ENCODE measurements around the gene USP9X.

Gene USP9X

DNA sequence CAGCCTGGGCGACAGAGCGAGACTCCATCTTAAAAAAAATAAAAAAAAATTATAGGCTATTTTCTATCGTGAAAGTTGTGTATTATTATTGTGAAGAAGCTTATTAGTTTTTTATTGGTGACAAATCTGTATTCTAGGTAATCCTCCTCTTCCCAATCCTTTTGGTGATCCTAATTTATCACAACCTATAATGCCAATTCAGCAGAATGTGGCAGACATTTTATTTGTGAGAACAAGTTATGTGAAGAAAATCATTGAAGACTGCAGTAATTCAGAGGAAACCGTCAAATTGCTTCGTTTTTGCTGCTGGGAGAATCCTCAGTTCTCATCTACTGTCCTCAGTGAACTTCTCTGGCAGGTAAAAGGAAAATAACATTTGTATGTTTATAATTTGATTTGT, 139.4 kb downstream of the USP9X start:
- TF ChIP-seq TAF1 (IDR thresholded peaks at IDR 0.05; ENCODE audit: low read depth) (no peak), EGR1 (IDR thresholded peaks at IDR 0.05) (no peak), CREB1 (IDR thresholded peaks at IDR 0.05; ENCODE audit: low read depth) (no peak), EP300 (IDR thresholded peaks at IDR 0.05; ENCODE audit: borderline replicate concordance) (no peak), FOXM1 (IDR thresholded peaks at IDR 0.05; ENCODE audit: borderline replicate concordance, low read depth) (no peak), NFIC (IDR thresholded peaks at IDR 0.05) (no peak), CEBPB (IDR thresholded peaks at IDR 0.05) (no peak), RAD21 (IDR thresholded peaks at IDR 0.05; ENCODE audit: low read depth) (no peak), TCF12 (IDR thresholded peaks at IDR 0.05; ENCODE audit: low read depth) (no peak), TEAD4 (IDR thresholded peaks at IDR 0.05) (no peak), YY1 (IDR thresholded peaks at IDR 0.05; ENCODE audit: low read depth) (no peak), ZBTB7A (IDR thresholded peaks at IDR 0.05; ENCODE audit: low read depth) (no peak)
- TF ChIP-seq, protein P1, sequence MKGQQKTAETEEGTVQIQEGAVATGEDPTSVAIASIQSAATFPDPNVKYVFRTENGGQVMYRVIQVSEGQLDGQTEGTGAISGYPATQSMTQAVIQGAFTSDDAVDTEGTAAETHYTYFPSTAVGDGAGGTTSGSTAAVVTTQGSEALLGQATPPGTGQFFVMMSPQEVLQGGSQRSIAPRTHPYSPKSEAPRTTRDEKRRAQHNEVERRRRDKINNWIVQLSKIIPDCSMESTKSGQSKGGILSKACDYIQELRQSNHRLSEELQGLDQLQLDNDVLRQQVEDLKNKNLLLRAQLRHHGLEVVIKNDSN (IDR thresholded peaks at IDR 0.05): no peak
- TF ChIP-seq, protein P2, sequence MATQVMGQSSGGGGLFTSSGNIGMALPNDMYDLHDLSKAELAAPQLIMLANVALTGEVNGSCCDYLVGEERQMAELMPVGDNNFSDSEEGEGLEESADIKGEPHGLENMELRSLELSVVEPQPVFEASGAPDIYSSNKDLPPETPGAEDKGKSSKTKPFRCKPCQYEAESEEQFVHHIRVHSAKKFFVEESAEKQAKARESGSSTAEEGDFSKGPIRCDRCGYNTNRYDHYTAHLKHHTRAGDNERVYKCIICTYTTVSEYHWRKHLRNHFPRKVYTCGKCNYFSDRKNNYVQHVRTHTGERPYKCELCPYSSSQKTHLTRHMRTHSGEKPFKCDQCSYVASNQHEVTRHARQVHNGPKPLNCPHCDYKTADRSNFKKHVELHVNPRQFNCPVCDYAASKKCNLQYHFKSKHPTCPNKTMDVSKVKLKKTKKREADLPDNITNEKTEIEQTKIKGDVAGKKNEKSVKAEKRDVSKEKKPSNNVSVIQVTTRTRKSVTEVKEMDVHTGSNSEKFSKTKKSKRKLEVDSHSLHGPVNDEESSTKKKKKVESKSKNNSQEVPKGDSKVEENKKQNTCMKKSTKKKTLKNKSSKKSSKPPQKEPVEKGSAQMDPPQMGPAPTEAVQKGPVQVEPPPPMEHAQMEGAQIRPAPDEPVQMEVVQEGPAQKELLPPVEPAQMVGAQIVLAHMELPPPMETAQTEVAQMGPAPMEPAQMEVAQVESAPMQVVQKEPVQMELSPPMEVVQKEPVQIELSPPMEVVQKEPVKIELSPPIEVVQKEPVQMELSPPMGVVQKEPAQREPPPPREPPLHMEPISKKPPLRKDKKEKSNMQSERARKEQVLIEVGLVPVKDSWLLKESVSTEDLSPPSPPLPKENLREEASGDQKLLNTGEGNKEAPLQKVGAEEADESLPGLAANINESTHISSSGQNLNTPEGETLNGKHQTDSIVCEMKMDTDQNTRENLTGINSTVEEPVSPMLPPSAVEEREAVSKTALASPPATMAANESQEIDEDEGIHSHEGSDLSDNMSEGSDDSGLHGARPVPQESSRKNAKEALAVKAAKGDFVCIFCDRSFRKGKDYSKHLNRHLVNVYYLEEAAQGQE (IDR thresholded peaks at IDR 0.05; ENCODE audit: low read depth): no peak
- TF ChIP-seq, protein P3, sequence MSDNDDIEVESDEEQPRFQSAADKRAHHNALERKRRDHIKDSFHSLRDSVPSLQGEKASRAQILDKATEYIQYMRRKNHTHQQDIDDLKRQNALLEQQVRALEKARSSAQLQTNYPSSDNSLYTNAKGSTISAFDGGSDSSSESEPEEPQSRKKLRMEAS (IDR thresholded peaks at IDR 0.05): no peak

DNA sequence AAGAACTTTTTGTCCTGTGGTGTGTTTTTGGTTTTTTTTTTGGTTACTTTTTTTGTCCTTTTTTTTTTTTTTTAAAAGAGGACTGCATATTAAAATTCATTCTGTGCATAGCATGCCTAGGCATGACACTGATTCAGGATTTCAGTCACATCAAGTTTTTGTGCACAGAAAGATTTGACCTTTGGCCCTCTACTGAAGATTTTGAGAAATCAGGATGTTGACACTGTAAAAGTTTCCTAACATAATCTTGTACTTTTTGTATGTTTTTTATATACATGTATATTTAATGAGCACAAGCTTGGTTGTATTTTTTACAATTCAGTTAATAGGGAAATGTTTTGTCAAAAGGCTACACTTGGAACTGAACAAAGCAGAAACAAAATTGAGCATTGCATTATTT, 148.7 kb downstream of the USP9X start:
- TF ChIP-seq CREB1 (IDR thresholded peaks at IDR 0.05; ENCODE audit: low read depth) (no peak), FOXM1 (IDR thresholded peaks at IDR 0.05; ENCODE audit: borderline replicate concordance, low read depth) (no peak), ZBTB7A (IDR thresholded peaks at IDR 0.05; ENCODE audit: low read depth) (no peak), EP300 (IDR thresholded peaks at IDR 0.05; ENCODE audit: borderline replicate concordance) (no peak), CEBPB (IDR thresholded peaks at IDR 0.05) (no peak), RAD21 (IDR thresholded peaks at IDR 0.05; ENCODE audit: low read depth) (no peak), EGR1 (IDR thresholded peaks at IDR 0.05) (no peak), TEAD4 (IDR thresholded peaks at IDR 0.05) (no peak), YY1 (IDR thresholded peaks at IDR 0.05; ENCODE audit: low read depth) (no peak)
- TF ChIP-seq, protein P3 (IDR thresholded peaks at IDR 0.05): no peak
- TF ChIP-seq, protein P1 (IDR thresholded peaks at IDR 0.05): no peak
- TF ChIP-seq, protein P2 (IDR thresholded peaks at IDR 0.05; ENCODE audit: low read depth): no peak

DNA sequence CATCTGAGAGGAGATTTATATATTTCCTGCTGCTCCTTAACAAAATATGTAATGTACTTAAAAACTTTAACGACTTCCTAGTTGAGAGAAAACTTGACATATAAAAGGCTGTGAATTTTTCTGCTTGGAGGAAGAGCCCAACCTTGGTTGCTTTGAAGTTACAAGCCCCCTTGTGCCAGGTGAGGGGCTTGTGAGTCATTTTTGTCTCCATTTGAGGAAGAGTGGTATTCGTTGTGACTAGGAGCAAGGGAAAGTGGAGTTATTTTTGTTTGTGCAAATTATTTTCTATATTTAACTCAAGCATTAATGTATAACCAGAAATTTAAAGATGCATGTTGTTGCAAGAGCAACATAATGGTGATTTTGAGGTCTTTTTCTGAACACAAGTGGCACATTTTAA, 149.7 kb downstream of the USP9X start:
- TF ChIP-seq TCF12 (IDR thresholded peaks at IDR 0.05; ENCODE audit: low read depth): no peak
- TF ChIP-seq ZBTB7A (IDR thresholded peaks at IDR 0.05; ENCODE audit: low read depth): no peak
- TF ChIP-seq, protein P2 (IDR thresholded peaks at IDR 0.05; ENCODE audit: low read depth): no peak
- TF ChIP-seq, protein P3 (IDR thresholded peaks at IDR 0.05): no peak

GRCh38 chrX:41236629-41237028, 151.4 kb downstream of the USP9X start:
- no peak for TF ChIP-seq EP300 (IDR thresholded peaks at IDR 0.05; ENCODE audit: borderline replicate concordance)

- TF ChIP-seq FOXM1 (IDR thresholded peaks at IDR 0.05; ENCODE audit: borderline replicate concordance, low read depth) (no peak), TEAD4 (IDR thresholded peaks at IDR 0.05) (no peak), RAD21 (IDR thresholded peaks at IDR 0.05; ENCODE audit: low read depth) (no peak), EP300 (IDR thresholded peaks at IDR 0.05; ENCODE audit: borderline replicate concordance) (no peak), YY1 (IDR thresholded peaks at IDR 0.05; ENCODE audit: low read depth) (no peak), CEBPB (IDR thresholded peaks at IDR 0.05) (no peak), ZBTB7A (IDR thresholded peaks at IDR 0.05; ENCODE audit: low read depth) (no peak), TAF1 (IDR thresholded peaks at IDR 0.05; ENCODE audit: low read depth) (no peak)
- TF ChIP-seq, protein P3 (IDR thresholded peaks at IDR 0.05): no peak
These were observed 155.3 kb downstream of the USP9X start for GRCh38 chrX:41240509-41240908.

All from Ishikawa (cell line).